Naive thymus-derived CD4-positive, alpha-beta T cell (primary cell): ENCODE measurements around the gene JAK1. TPM values are rescaled to one million over a fixed set of nuclear protein-coding genes. Genes with fewer than 3 reads are reported as not detected.

Experiments
- ATAC-seq: fragments of 150-1000 bp; cut with Tn5 transposase; 2 replicates; pipeline ENCODE4 v1.10.0; 2021; ENCODE audit warnings: mild to moderate bottlenecking, moderate library complexity
- CTCF ChIA-PET: fragments of 350-600 bp; sonication (Branson Sonifier 250); formaldehyde crosslinking; loops from one replicate; lab custom pipeline; 2021; ENCODE audit warnings: antibody characterized with exemption; lab: Charles Lee
- POLR2A ChIA-PET: fragments of 350-600 bp; sonication (Branson Sonifier 250); formaldehyde crosslinking; loops from one replicate; lab custom pipeline; 2021; ENCODE audit warnings: antibody characterized with exemption, inconsistent platforms; lab: Charles Lee
- DNase-seq, 9 donors: peaks; one replicate each; pipeline versions ENCODE4 v3.0.0 to v3.0.0-alpha.2; 2020 to 2022; ENCODE audit warnings: mixed read lengths in 1 of 9
- H3K27ac ChIP-seq: one replicate; pipeline ENCODE4 v1.7.0; 2013; ENCODE audit warnings: mild to moderate bottlenecking, low read depth, low read length, moderate library complexity
- H3K27me3 ChIP-seq, 2 donors: one replicate each; pipeline ENCODE4 v1.7.0; 2013; ENCODE audit warnings: low read length in 2 of 2, mild to moderate bottlenecking in 2 of 2, moderate library complexity in 2 of 2; ENCODE audit not compliant: control insufficient read depth in 2 of 2, insufficient read depth in 2 of 2
- H3K36me3 ChIP-seq, 3 experiments: 1 replicate in 2 of 3; 2 replicates in 1 of 3; pipeline ENCODE4 v1.7.0; 2013; ENCODE audit warnings: low read length in 3 of 3, mild to moderate bottlenecking in 3 of 3, moderate library complexity in 1 of 3; ENCODE audit not compliant: insufficient read depth in 3 of 3, control insufficient read depth in 2 of 3
- H3K4me1 ChIP-seq, 2 donors: one replicate each; pipeline ENCODE4 v1.7.0; 2013; ENCODE audit warnings: low read length in 2 of 2, mild to moderate bottlenecking in 2 of 2, moderate library complexity in 1 of 2; ENCODE audit not compliant: control insufficient read depth in 2 of 2, insufficient read depth in 2 of 2
- H3K4me3 ChIP-seq: 2 replicates; pipeline ENCODE4 v1.7.0; 2013; ENCODE audit warnings: mild to moderate bottlenecking, low read length
- H3K9me3 ChIP-seq, 3 experiments: 1 replicate in 2 of 3; 2 replicates in 1 of 3; pipeline ENCODE4 v1.7.0; 2013; ENCODE audit warnings: low read length in 3 of 3; ENCODE audit not compliant: control insufficient read depth in 2 of 3
- H3K27ac Mint-ChIP-seq, 9 donors: one replicate each; pipeline ENCODE4 v1.8.0; 2020 to 2022; ENCODE audit warnings: mixed read lengths in 9 of 9, mild to moderate bottlenecking in 8 of 9, moderate library complexity in 5 of 9, inconsistent platforms in 2 of 9
- H3K27me3 Mint-ChIP-seq, 5 donors: one replicate each; pipeline ENCODE4 v1.8.0; 2021 to 2022; ENCODE audit warnings: mixed read lengths in 5 of 5, mild to moderate bottlenecking in 1 of 5
- H3K36me3 Mint-ChIP-seq, 5 donors: one replicate each; pipeline ENCODE4 v1.8.0; 2020 to 2022; ENCODE audit warnings: mixed read lengths in 5 of 5, mild to moderate bottlenecking in 3 of 5, inconsistent platforms in 1 of 5
- H3K4me1 Mint-ChIP-seq, 7 donors: one replicate each; pipeline ENCODE4 v1.8.0; 2020 to 2022; ENCODE audit warnings: mixed read lengths in 7 of 7, mild to moderate bottlenecking in 3 of 7, inconsistent platforms in 1 of 7
- H3K4me3 Mint-ChIP-seq, 10 donors: one replicate each; pipeline ENCODE4 v1.8.0; 2020 to 2022; ENCODE audit warnings: mild to moderate bottlenecking in 10 of 10, mixed read lengths in 10 of 10, moderate library complexity in 6 of 10, inconsistent platforms in 2 of 10
- H3K9me3 Mint-ChIP-seq, 11 donors: one replicate each; pipeline ENCODE4 v1.8.0; 2020 to 2022; ENCODE audit warnings: mixed read lengths in 11 of 11, mild to moderate bottlenecking in 4 of 11, inconsistent platforms in 1 of 11, moderate library complexity in 1 of 11
- intact Hi-C, 2 donors: fragments of 100-400 bp; cut with micrococcal nuclease; formaldehyde crosslinking; loops; one replicate each; pipeline ENCODE4 v1.15.1; 2023
- polyA plus RNA-seq, 2 donors: library from polyadenylated mRNA; unstranded; fragments of 300-500 nt; fragmentation: Illumina TruSeq; gene quantifications; one replicate each; pipeline ENCODE4 v1.2.3, GENCODE V29; 2021
- total RNA-seq, 6 experiments: library from RNA in 5 of 6; stranded (reverse) in 5 of 6; gene quantifications; 1 replicate in 5 of 6; 2 replicates in 1 of 6; pipeline ENCODE4 v1.2.3 and lab custom pipeline; 2021 to 2026

The JAK1 gene
- total and polyA plus RNA-seq, 7 experiments from 2014 or later: 197 to 365 (median 265) TPM

GRCh38 chr1:64913361-64914015 lies 52.9 kb downstream of the JAK1 start:
- H3K27ac ChIP-seq: no peak overlapping the region
- ATAC-seq (no peak), DNase-seq (no peak)
- ChIA-PET POLR2A (interaction anchor here (1.2 kb wide), 1 partner anchor 26 kb away, joined by 3 read pairs; no protein-coding TSS in a partner anchor), CTCF (no interaction called here)
- Mint-ChIP-seq H3K27me3 (no peaks in the 10 kb centered on the region), H3K27ac (peak overlapping the region in 6 of 9 donors; percentile 1 to 68 (median 20)), H3K4me3 (peak overlapping the region in 7 of 10 donors; percentile 46 to 73 (median 62)), H3K4me1 (peaks cover 61 to 100% (median 94%) of the 10 kb centered on the region in 7 donors), H3K9me3 (no peaks in the 10 kb centered on the region), H3K36me3 (peaks cover 0 to 6% (median 0%) of the 10 kb centered on the region in 5 donors)
- H3K4me1 ChIP-seq: peaks cover 56 to 73% of the 10 kb centered on the region in 2 donors
- no peaks in the 10 kb centered on the region for H3K9me3 ChIP-seq
- intact Hi-C loops: no loop called here
- H3K27me3 ChIP-seq: no peaks in the 10 kb centered on the region
- no peak overlapping the region for H3K4me3 ChIP-seq
- H3K36me3 ChIP-seq: no peaks in the 10 kb centered on the region

- peaks cover 55 to 100% (median 94%) of the 10 kb centered on the region in 7 donors for H3K4me1 Mint-ChIP-seq
- peak overlapping the region in 5 of 9 donors; percentile 4 to 65 (median 42) for H3K27ac Mint-ChIP-seq
- H3K36me3 Mint-ChIP-seq: peaks cover 0 to 6% (median 0%) of the 10 kb centered on the region in 5 donors
- ChIA-PET POLR2A (interaction anchor here (0.6 to 1.2 kb wide), 2 partner anchors 27 to 79 kb away, joined by 3 to 4 read pairs; no protein-coding TSS in a partner anchor), CTCF (interaction anchor here (1.0 kb wide), 1 partner anchor 162 kb away, joined by 3 read pairs; no protein-coding TSS in a partner anchor)
- DNase-seq (no peak), ATAC-seq (peak; percentile 38)
- intact Hi-C loops: no loop called here
- no peaks in the 10 kb centered on the region for H3K9me3 ChIP-seq
- no peak overlapping the region for H3K4me3 ChIP-seq
- H3K27ac ChIP-seq: no peak overlapping the region
- H3K4me1 ChIP-seq: peaks cover 57 to 72% of the 10 kb centered on the region in 2 donors
- H3K4me3 Mint-ChIP-seq: peak overlapping the region in 8 of 10 donors; percentile 2 to 60 (median 52)
- no peaks in the 10 kb centered on the region for H3K27me3 ChIP-seq
- no peaks in the 10 kb centered on the region for H3K9me3 Mint-ChIP-seq
- H3K27me3 Mint-ChIP-seq: no peaks in the 10 kb centered on the region
- H3K36me3 ChIP-seq: no peaks in the 10 kb centered on the region
Measured at GRCh38 chr1:64912191-64912590, 54.2 kb downstream of the JAK1 start.

- H3K4me1 Mint-ChIP-seq: peaks cover 54 to 100% (median 94%) of the 10 kb centered on the region in 7 donors
- peak overlapping the region in 1 of 9 donors; percentile 49 for H3K27ac Mint-ChIP-seq
- POLR2A ChIA-PET: interaction anchor here (1.2 kb wide), 1 partner anchor 11 kb away, joined by 3 read pairs; no protein-coding TSS in a partner anchor
- peaks cover 0 to 8% (median 2%) of the 10 kb centered on the region in 5 donors for H3K36me3 Mint-ChIP-seq
- Histone ChIP-seq H3K4me1 (peaks cover 58 to 72% of the 10 kb centered on the region in 2 donors), H3K36me3 (no peaks in the 10 kb centered on the region), H3K9me3 (no peaks in the 10 kb centered on the region), H3K27me3 (no peaks in the 10 kb centered on the region), H3K27ac (no peak overlapping the region), H3K4me3 (no peak overlapping the region)
- intact Hi-C loops: loop anchor here in 1 of 2 donors (2.0 kb wide), 1 partner anchor 17 kb away; no protein-coding TSS in a partner anchor
- no peak for DNase-seq
- no peaks in the 10 kb centered on the region for H3K9me3 Mint-ChIP-seq
- no peaks in the 10 kb centered on the region for H3K27me3 Mint-ChIP-seq
- H3K4me3 Mint-ChIP-seq: peak overlapping the region in 6 of 10 donors; percentile 0 to 59 (median 14)
- ATAC-seq: no peak
- CTCF ChIA-PET: interaction anchor here (1.0 kb wide), 1 partner anchor 163 kb away, joined by 3 read pairs; no protein-coding TSS in a partner anchor
Measured at GRCh38 chr1:64911326-64911725, 55.0 kb downstream of the JAK1 start.

GRCh38 chr1:64909031-64909430 lies 57.3 kb downstream of the JAK1 start:
- peaks cover 0 to 9% (median 5%) of the 10 kb centered on the region in 5 donors for H3K36me3 Mint-ChIP-seq
- H3K4me1 Mint-ChIP-seq: peaks cover 49 to 100% (median 98%) of the 10 kb centered on the region in 7 donors
- no peak for DNase-seq
- intact Hi-C loops: loop anchor here (2.0 to 5.0 kb wide), 2 partner anchors 14 to 38 kb away; no protein-coding TSS in a partner anchor
- Histone ChIP-seq H3K4me1 (peaks cover 56 to 64% of the 10 kb centered on the region in 2 donors), H3K27me3 (no peaks in the 10 kb centered on the region), H3K4me3 (no peak overlapping the region), H3K36me3 (no peaks in the 10 kb centered on the region), H3K27ac (no peak overlapping the region), H3K9me3 (no peaks in the 10 kb centered on the region)
- peak overlapping the region in 9 of 10 donors; percentile 3 to 74 (median 52) for H3K4me3 Mint-ChIP-seq
- CTCF ChIA-PET: no interaction called here
- POLR2A ChIA-PET: no interaction called here
- H3K9me3 Mint-ChIP-seq: peaks cover 0 to 2% (median 0%) of the 10 kb centered on the region in 11 donors
- H3K27ac Mint-ChIP-seq: peak overlapping the region in 6 of 9 donors; percentile 3 to 67 (median 48)
- no peak for ATAC-seq
- H3K27me3 Mint-ChIP-seq: no peaks in the 10 kb centered on the region

GRCh38 chr1:64908575-64908974 lies 57.8 kb downstream of the JAK1 start:
- intact Hi-C loops: loop anchor here (2.0 to 5.0 kb wide), 2 partner anchors 14 to 39 kb away; no protein-coding TSS in a partner anchor
- Mint-ChIP-seq H3K36me3 (peaks cover 0 to 5% (median 4%) of the 10 kb centered on the region in 5 donors), H3K27me3 (no peaks in the 10 kb centered on the region), H3K4me3 (peak overlapping the region in 7 of 10 donors; percentile 12 to 74 (median 52)), H3K27ac (peak overlapping the region in 4 of 9 donors; percentile 18 to 67 (median 35)), H3K4me1 (peaks cover 47 to 100% (median 98%) of the 10 kb centered on the region in 7 donors), H3K9me3 (peaks cover 0 to 2% (median 0%) of the 10 kb centered on the region in 11 donors)
- H3K27ac ChIP-seq: no peak overlapping the region
- no peak overlapping the region for H3K4me3 ChIP-seq
- no peaks in the 10 kb centered on the region for H3K36me3 ChIP-seq
- H3K27me3 ChIP-seq: no peaks in the 10 kb centered on the region
- H3K4me1 ChIP-seq: peaks cover 52 to 60% of the 10 kb centered on the region in 2 donors
- no peak for DNase-seq
- H3K9me3 ChIP-seq: no peaks in the 10 kb centered on the region
- ATAC-seq: no peak
- POLR2A ChIA-PET: no interaction called here
- CTCF ChIA-PET: no interaction called here

- CTCF ChIA-PET: interaction anchor here (0.6 kb wide), 1 partner anchor 58 kb away, joined by 4 read pairs; no protein-coding TSS in a partner anchor
- Histone ChIP-seq H3K27ac (no peak overlapping the region), H3K4me1 (peaks cover 53 to 69% of the 10 kb centered on the region in 2 donors)
Measured at GRCh38 chr1:64906447-64906846, 59.9 kb downstream of the JAK1 start.

More at GRCh38 chr1:64906447-64906846, 59.9 kb downstream of the JAK1 start:
- peaks cover 0 to 9% (median 4%) of the 10 kb centered on the region in 5 donors for H3K36me3 Mint-ChIP-seq
- peaks cover 0 to 2% (median 0%) of the 10 kb centered on the region in 11 donors for H3K9me3 Mint-ChIP-seq
- H3K27ac Mint-ChIP-seq: peak overlapping the region in 6 of 9 donors; percentile 2 to 69 (median 38)
- Histone ChIP-seq H3K4me3 (no peak overlapping the region), H3K9me3 (no peaks in the 10 kb centered on the region), H3K27me3 (no peaks in the 10 kb centered on the region), H3K36me3 (no peaks in the 10 kb centered on the region)
- intact Hi-C loops: loop anchor here in 1 of 2 donors (5.0 kb wide), 1 partner anchor 41 kb away; no protein-coding TSS in a partner anchor
- DNase-seq: peak in 1 of 9 donors; percentile 36
- H3K4me1 Mint-ChIP-seq: peaks cover 42 to 100% (median 98%) of the 10 kb centered on the region in 7 donors
- peak overlapping the region in 8 of 10 donors; percentile 4 to 66 (median 15) for H3K4me3 Mint-ChIP-seq
- H3K27me3 Mint-ChIP-seq: no peaks in the 10 kb centered on the region
- POLR2A ChIA-PET: no interaction called here
- no peak for ATAC-seq
